ENCODE results near the gene LRRC52. TPM values are rescaled to one million over a fixed set of nuclear protein-coding genes. Genes with fewer than 3 reads are reported as not detected.

The LRRC52 gene, protein sequence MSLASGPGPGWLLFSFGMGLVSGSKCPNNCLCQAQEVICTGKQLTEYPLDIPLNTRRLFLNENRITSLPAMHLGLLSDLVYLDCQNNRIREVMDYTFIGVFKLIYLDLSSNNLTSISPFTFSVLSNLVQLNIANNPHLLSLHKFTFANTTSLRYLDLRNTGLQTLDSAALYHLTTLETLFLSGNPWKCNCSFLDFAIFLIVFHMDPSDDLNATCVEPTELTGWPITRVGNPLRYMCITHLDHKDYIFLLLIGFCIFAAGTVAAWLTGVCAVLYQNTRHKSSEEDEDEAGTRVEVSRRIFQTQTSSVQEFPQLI
- total RNA-seq = not detected
- polyA plus RNA-seq (2013, experiment 1 of 2) = not detected
- polyA plus RNA-seq (2013, experiment 2 of 2) = not detected
- long read RNA-seq, experiment 1 = 0 reads
- long read RNA-seq, experiment 2 = 0 reads
- long read RNA-seq, experiment 3 = 0 reads
- long read RNA-seq, experiment 4 = 0 reads

DNA sequence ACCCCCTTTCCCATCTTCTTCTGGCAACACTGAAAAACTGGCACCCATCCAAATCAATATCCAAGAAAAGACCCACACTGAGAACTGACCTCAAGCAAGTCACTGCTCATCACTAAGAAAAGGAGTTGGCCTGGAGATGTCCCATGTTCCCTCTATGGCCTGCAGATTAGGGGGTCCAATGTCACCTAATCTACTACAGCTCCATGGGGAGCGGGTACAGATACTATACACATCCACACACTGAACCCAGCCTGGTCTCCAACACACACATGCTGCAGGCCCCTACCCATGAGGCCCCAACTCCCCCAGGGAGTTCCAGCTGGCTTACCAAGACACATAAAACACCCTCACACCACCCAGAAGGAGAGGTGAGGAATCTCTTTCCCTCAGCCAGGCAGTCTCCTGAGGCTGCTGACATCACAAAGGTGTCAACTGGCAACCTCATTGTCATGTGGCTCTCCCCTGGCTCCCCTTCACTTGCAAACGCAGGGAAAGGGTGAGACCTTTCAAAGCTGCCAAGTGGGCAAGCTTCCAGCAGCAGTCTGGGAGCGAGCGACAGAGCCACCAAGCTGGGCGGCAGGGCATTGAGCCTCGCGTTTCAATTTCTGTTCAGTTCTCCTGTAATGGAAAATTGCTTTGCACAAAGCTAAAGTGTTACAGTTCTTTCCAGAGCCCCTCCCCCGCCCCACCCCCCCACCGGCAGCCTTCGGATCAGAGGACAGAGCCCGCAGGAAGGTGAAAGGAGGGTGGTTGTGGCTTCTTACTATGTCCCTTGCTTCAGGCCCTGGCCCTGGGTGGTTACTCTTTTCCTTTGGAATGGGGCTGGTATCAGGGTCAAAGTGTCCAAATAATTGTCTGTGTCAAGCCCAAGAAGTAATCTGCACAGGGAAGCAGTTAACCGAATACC is at the start of gene LRRC52:
Gene LRRC52, plus strand, starts transcription at position 469 of the 907 bp plus-strand sequence. Its CDS starts 297 bp downstream, at position 766.
- Histone ChIP-seq H3K9ac (ENCODE audit: extremely low read depth, low read length, poor library complexity, severe bottlenecking) (no peak within 1 kb of the TSS), H3K9me3 (ENCODE audit: control insufficient read depth, low read length) (no peaks in the 10 kb centered on the region), H3K36me3 (ENCODE audit: control insufficient read depth, insufficient read depth, low read length) (no peaks in the 10 kb centered on the region), H3K27me3 (ENCODE audit: control insufficient read depth, insufficient read depth, low read length, poor library complexity, severe bottlenecking) (no peaks in the 10 kb centered on the region), H3K27ac (ENCODE audit: low read depth, low read length) (no peak within 1 kb of the TSS), H3K4me3 (ENCODE audit: low read length) (no peak within 1 kb of the TSS), H3K4me1 (ENCODE audit: control insufficient read depth, insufficient read depth, low read length) (no peaks in the 10 kb centered on the region)
- H3K36me3 Mint-ChIP-seq (ENCODE audit: low read depth) = no peaks in the 10 kb centered on the region
- H3K27me3 Mint-ChIP-seq (ENCODE audit: insufficient read depth) = peaks cover 22% of the 10 kb centered on the region
- H3K4me1 Mint-ChIP-seq = peaks cover 15% of the 10 kb centered on the region
- no peaks in the 10 kb centered on the region for H3K9me3 Mint-ChIP-seq
- no peak within 1 kb of the TSS for H3K4me3 Mint-ChIP-seq
- DNase-seq = peak; percentile 89
- H3K27ac Mint-ChIP-seq = no peak within 1 kb of the TSS
- no peak for TF ChIP-seq CTCF (conservative IDR thresholded peaks at IDR 0.05)
- WGBS, 2 experiments (ENCODE audit: insufficient coverage in 1 of 2, insufficient read length in 1 of 2) = 36 to 48% methylated on average over 5 to 12 of the region's 12 CpGs

DNA sequence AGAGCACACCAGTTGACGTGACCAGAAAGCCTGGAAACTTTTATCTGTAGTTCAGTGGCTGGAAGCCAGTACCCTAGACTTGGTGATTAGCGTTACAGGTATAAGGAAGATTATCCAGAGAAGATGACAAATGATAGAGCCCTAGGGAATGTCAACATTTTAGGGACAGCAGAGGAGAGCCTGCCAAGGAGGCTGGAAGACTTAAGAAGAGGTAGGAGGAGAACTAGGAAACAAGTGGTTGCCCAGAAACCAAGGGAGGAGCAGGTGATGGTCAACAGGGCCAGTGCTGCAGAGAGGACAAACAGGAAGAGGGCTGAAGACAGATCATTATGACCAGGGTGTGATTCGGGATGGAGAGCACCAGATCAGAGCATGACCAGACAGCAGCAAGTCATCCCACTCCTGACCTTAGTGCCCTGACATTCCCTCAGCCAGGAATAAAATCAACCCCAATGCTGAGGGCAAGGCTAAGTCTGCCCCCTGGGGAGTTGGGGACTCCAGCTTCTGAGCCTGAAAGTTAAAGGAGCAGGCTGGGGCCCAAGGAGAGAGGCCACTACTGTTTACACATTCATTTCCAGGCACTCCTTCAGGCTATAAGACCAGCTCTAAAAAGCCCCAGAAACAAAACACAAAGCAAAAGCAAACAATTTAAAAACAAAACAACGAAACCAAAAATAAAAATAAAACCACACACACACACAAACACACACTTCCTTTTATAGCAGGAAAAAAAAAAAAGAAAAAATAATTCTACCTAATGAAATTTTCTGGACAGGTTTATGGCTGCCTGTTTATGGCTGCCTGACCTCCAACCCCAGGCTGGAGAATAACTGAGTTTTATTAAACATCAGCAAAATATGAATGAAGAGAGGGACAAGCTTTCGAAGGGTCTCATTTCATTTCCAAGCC is 48.6 kb upstream of the LRRC52 start:
- Histone ChIP-seq H3K4me1 (ENCODE audit: control insufficient read depth, insufficient read depth, low read length) (no peaks in the 10 kb centered on the region), H3K27ac (ENCODE audit: low read depth, low read length) (no peak overlapping the region), H3K9me3 (ENCODE audit: control insufficient read depth, low read length) (no peaks in the 10 kb centered on the region), H3K36me3 (ENCODE audit: control insufficient read depth, insufficient read depth, low read length) (no peaks in the 10 kb centered on the region), H3K4me3 (ENCODE audit: low read length) (no peak overlapping the region), H3K27me3 (ENCODE audit: control insufficient read depth, insufficient read depth, low read length, poor library complexity, severe bottlenecking) (no peaks in the 10 kb centered on the region), H3K9ac (ENCODE audit: extremely low read depth, low read length, poor library complexity, severe bottlenecking) (no peak overlapping the region)
- H3K4me1 Mint-ChIP-seq = no peaks in the 10 kb centered on the region
- no peak overlapping the region for H3K27ac Mint-ChIP-seq
- H3K36me3 Mint-ChIP-seq (ENCODE audit: low read depth) = no peaks in the 10 kb centered on the region
- no peak for DNase-seq
- no peaks in the 10 kb centered on the region for H3K9me3 Mint-ChIP-seq
- H3K27me3 Mint-ChIP-seq (ENCODE audit: insufficient read depth) = peaks cover 4% of the 10 kb centered on the region
- 86 to 94% methylated on average over 2 to 5 of the region's 5 CpGs for WGBS, 2 experiments (ENCODE audit: insufficient coverage in 1 of 2, insufficient read length in 1 of 2)
- H3K4me3 Mint-ChIP-seq = no peak overlapping the region
- no peak for TF ChIP-seq CTCF (conservative IDR thresholded peaks at IDR 0.05)

DNA sequence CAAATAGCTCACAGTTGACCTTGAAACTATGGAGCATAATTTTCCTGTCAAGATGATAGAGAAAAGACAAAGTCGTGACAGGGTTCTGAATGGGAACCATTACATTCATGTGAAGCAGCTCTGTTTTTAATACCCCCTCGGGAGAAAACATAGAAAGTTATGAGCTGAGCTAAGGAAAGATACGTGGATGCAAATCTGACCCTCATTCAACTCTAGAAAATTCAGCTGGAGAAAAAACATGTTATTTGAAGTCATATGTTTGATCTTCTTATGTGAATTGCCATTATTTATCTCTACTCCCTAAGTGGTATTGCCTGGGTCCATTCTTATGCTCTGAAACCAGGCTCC is 48.0 kb upstream of the LRRC52 start:
- Mint-ChIP-seq H3K36me3 (ENCODE audit: low read depth) (no peaks in the 10 kb centered on the region), H3K9me3 (no peaks in the 10 kb centered on the region), H3K27ac (no peak overlapping the region), H3K27me3 (ENCODE audit: insufficient read depth) (peaks cover 4% of the 10 kb centered on the region), H3K4me3 (no peak overlapping the region), H3K4me1 (no peaks in the 10 kb centered on the region)
- Histone ChIP-seq H3K9me3 (ENCODE audit: control insufficient read depth, low read length) (no peaks in the 10 kb centered on the region), H3K27ac (ENCODE audit: low read depth, low read length) (no peak overlapping the region), H3K9ac (ENCODE audit: extremely low read depth, low read length, poor library complexity, severe bottlenecking) (no peak overlapping the region), H3K4me1 (ENCODE audit: control insufficient read depth, insufficient read depth, low read length) (no peaks in the 10 kb centered on the region), H3K4me3 (ENCODE audit: low read length) (no peak overlapping the region), H3K36me3 (ENCODE audit: control insufficient read depth, insufficient read depth, low read length) (no peaks in the 10 kb centered on the region), H3K27me3 (ENCODE audit: control insufficient read depth, insufficient read depth, low read length, poor library complexity, severe bottlenecking) (no peaks in the 10 kb centered on the region)
- DNase-seq = no peak
- WGBS, 2 experiments (ENCODE audit: insufficient coverage in 1 of 2, insufficient read length in 1 of 2) = 91 to 100% methylated on average over 3 of the region's 3 CpGs
- no peak for TF ChIP-seq CTCF (conservative IDR thresholded peaks at IDR 0.05)
